Measurements from ENCODE around the gene MAU2. TPM values are rescaled to one million over a fixed set of nuclear protein-coding genes. Genes with fewer than 3 reads are reported as not detected.
A peak's percentile ranks its signal among the peaks of the same experiment; 100 is the strongest.

The MAU2 gene
- total RNA-seq, 1 donor from 2014 or later: 37.0 TPM

DNA sequence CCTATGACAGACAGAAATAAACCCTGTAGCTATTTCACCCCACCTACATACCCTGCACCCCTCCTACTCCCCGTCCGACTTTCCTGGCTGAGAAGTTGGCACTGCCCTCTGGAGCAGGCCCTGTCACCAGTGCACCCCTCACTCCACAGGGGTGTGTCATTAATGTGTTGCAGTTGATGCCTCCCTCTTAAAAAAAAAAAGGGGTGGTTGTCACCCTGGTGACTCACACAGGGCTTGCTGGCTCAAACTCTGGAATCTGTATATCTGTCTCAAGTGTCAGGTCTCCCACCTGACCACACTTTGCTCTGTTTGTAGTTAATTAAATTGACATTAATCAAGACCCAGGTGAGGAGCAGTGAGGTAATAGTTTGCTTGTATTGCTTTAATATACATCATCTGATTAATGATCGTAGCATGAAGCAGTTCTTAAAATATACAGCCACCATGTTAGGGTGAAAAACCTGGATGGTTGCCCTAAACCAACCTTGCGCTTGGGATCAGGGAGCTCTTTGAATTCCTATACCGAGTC is 82.8 kb downstream of the MAU2 start:
- H2AFZ ChIP-seq (ENCODE audit: low read depth, low read length): no peak overlapping the region

DNA sequence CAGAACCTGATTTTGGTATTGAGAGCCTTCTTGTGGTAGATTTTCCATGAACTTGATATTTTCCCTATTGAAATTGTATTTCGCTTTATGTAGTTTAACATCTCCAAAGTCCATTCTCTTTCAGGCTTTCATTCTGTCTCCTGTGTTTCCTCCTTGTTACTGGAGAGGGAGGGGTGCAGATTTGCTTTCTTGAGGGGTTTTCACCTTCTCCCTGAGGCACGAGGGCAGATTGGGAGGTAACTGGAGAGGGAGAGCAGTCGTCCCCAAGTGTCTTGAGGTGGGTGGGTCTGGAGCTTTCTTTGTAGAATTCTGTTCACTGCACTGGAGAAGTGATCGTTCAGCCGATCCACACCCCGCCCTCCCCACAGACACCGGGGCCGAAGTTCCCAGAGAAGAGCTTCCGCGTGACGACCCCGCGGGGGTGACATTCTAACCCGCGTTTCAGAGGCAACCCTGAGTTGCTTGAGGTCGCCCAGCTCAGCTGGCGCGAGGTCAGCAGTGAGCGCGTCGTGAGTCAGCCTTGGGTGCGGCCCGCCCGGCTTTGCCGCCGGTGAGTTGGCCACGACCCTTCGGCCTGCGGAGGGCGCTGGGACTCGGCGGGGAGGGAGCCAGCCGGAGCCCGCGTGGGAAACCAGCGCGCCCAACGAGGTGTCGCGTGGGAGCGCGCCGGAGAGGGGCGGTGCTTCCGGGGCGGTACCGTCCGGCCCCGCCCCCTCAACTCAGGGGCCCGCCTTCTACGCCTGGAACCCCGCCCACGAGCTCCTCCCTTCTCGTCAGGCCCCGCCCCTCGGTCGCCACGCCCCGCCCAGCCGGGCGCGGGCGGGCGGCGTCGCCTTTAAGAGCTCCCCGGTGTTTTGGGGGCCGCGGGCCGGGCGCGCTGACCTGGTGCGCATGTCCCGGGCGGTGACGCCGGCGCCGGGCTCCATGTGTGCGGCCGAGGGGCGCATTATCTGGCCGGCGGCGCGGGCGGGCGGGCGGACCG is 84.5 kb downstream of the MAU2 start, which contains the start of gene GATAD2A:
Gene GATAD2A, plus strand, starts transcription at position 797 of the 982 bp plus-strand sequence. CDS start 59,671 bp downstream, outside the sequence.
- no peak for FAIRE-seq
- H3K9me3 ChIP-seq (ENCODE audit: insufficient read depth, low read depth, low read length): no peaks in the 10 kb centered on the region

More for the DNA sequence above, 82.8 kb downstream of the MAU2 start:
- H3K4me2 ChIP-seq (ENCODE audit: low read length): peak overlapping the region; percentile 13
- Mint-ChIP-seq H3K9me3 (ENCODE audit: unreplicated experiment) (no peaks in the 10 kb centered on the region), H3K36me3 (ENCODE audit: low read depth, unreplicated experiment) (peaks cover 4% of the 10 kb centered on the region), H3K27me3 (ENCODE audit: low read depth, unreplicated experiment) (no peaks in the 10 kb centered on the region), H3K27ac (ENCODE audit: unreplicated experiment) (peak overlapping the region; percentile 93), H3K4me3 (ENCODE audit: unreplicated experiment) (peak overlapping the region; percentile 6), H3K4me1 (ENCODE audit: low read depth, unreplicated experiment) (peaks cover 34% of the 10 kb centered on the region)
- DNase-seq (ENCODE audit: low read depth) (peak; percentile 41), FAIRE-seq (no peak)
- H3K9ac ChIP-seq (ENCODE audit: low read length): no peak overlapping the region
- H3K4me3 ChIP-seq (ENCODE audit: insufficient read depth, low read depth, low read length): no peak overlapping the region
- TF ChIP-seq, protein P1, sequence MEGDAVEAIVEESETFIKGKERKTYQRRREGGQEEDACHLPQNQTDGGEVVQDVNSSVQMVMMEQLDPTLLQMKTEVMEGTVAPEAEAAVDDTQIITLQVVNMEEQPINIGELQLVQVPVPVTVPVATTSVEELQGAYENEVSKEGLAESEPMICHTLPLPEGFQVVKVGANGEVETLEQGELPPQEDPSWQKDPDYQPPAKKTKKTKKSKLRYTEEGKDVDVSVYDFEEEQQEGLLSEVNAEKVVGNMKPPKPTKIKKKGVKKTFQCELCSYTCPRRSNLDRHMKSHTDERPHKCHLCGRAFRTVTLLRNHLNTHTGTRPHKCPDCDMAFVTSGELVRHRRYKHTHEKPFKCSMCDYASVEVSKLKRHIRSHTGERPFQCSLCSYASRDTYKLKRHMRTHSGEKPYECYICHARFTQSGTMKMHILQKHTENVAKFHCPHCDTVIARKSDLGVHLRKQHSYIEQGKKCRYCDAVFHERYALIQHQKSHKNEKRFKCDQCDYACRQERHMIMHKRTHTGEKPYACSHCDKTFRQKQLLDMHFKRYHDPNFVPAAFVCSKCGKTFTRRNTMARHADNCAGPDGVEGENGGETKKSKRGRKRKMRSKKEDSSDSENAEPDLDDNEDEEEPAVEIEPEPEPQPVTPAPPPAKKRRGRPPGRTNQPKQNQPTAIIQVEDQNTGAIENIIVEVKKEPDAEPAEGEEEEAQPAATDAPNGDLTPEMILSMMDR (IDR thresholded peaks at IDR 0.05; ENCODE audit: insufficient read depth, low read depth, low read length): no peak
- no peak for TF ChIP-seq EZH2 (IDR thresholded peaks at IDR 0.05; ENCODE audit: insufficient read depth, low read length)
- peaks cover 37% of the 10 kb centered on the region for H3K4me1 ChIP-seq (ENCODE audit: insufficient read depth, low read length)
- no peaks in the 10 kb centered on the region for H3K9me3 ChIP-seq (ENCODE audit: insufficient read depth, low read depth, low read length)
- H3K27ac ChIP-seq (ENCODE audit: low read depth, low read length): no peak overlapping the region
- H3K79me2 ChIP-seq (ENCODE audit: insufficient read depth, low read length): peaks cover 41% of the 10 kb centered on the region
- H3K27me3 ChIP-seq (ENCODE audit: insufficient read depth, low read length): no peaks in the 10 kb centered on the region
- H4K20me1 ChIP-seq (ENCODE audit: insufficient read depth, low read length): peaks cover 25% of the 10 kb centered on the region
- H3K36me3 ChIP-seq (ENCODE audit: insufficient read depth, low read length): no peaks in the 10 kb centered on the region

More for the DNA sequence above, 84.5 kb downstream of the MAU2 start, which contains the start of gene GATAD2A:
- peak within 1 kb of the TSS; percentile 99 for H3K4me3 Mint-ChIP-seq (ENCODE audit: unreplicated experiment)
- peaks cover 50% of the 10 kb centered on the region for H3K4me1 Mint-ChIP-seq (ENCODE audit: low read depth, unreplicated experiment)
- peak within 1 kb of the TSS; percentile 98 for H3K27ac Mint-ChIP-seq (ENCODE audit: unreplicated experiment)
- Histone ChIP-seq H2AFZ (ENCODE audit: low read depth, low read length) (peak within 1 kb of the TSS; percentile 51), H3K4me3 (ENCODE audit: insufficient read depth, low read depth, low read length) (peak within 1 kb of the TSS; percentile 80), H3K36me3 (ENCODE audit: insufficient read depth, low read length) (no peaks in the 10 kb centered on the region), H4K20me1 (ENCODE audit: insufficient read depth, low read length) (peaks cover 43% of the 10 kb centered on the region), H3K9ac (ENCODE audit: low read length) (peak within 1 kb of the TSS; percentile 92), H3K27ac (ENCODE audit: low read depth, low read length) (peak within 1 kb of the TSS; percentile 76), H3K79me2 (ENCODE audit: insufficient read depth, low read length) (peaks cover 50% of the 10 kb centered on the region), H3K4me2 (ENCODE audit: low read length) (peak within 1 kb of the TSS; percentile 91), H3K4me1 (ENCODE audit: insufficient read depth, low read length) (peaks cover 31% of the 10 kb centered on the region), H3K27me3 (ENCODE audit: insufficient read depth, low read length) (no peaks in the 10 kb centered on the region)
- H3K36me3 Mint-ChIP-seq (ENCODE audit: low read depth, unreplicated experiment): peaks cover 4% of the 10 kb centered on the region
- TF ChIP-seq, protein P1 (IDR thresholded peaks at IDR 0.05; ENCODE audit: insufficient read depth, low read depth, low read length): no peak
- no peak for TF ChIP-seq EZH2 (IDR thresholded peaks at IDR 0.05; ENCODE audit: insufficient read depth, low read length)
- peak; percentile 77 for DNase-seq (ENCODE audit: low read depth)
- H3K27me3 Mint-ChIP-seq (ENCODE audit: low read depth, unreplicated experiment): no peaks in the 10 kb centered on the region
- H3K9me3 Mint-ChIP-seq (ENCODE audit: unreplicated experiment): no peaks in the 10 kb centered on the region
